HTERT RPE-1 (cell line): ENCODE results near the gene TDRKH.

ENCODE experiments used
- in situ Hi-C: fragments of 300-500 bp; cut with MboI; formaldehyde crosslinking; loops from 4 replicates; pipeline ENCODE4 v1.14.3; 2020; ENCODE audit warnings: low sequenced_read_pairs

The TDRKH gene, protein sequence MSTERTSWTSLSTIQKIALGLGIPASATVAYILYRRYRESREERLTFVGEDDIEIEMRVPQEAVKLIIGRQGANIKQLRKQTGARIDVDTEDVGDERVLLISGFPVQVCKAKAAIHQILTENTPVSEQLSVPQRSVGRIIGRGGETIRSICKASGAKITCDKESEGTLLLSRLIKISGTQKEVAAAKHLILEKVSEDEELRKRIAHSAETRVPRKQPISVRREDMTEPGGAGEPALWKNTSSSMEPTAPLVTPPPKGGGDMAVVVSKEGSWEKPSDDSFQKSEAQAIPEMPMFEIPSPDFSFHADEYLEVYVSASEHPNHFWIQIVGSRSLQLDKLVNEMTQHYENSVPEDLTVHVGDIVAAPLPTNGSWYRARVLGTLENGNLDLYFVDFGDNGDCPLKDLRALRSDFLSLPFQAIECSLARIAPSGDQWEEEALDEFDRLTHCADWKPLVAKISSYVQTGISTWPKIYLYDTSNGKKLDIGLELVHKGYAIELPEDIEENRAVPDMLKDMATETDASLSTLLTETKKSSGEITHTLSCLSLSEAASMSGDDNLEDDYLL

DNA sequence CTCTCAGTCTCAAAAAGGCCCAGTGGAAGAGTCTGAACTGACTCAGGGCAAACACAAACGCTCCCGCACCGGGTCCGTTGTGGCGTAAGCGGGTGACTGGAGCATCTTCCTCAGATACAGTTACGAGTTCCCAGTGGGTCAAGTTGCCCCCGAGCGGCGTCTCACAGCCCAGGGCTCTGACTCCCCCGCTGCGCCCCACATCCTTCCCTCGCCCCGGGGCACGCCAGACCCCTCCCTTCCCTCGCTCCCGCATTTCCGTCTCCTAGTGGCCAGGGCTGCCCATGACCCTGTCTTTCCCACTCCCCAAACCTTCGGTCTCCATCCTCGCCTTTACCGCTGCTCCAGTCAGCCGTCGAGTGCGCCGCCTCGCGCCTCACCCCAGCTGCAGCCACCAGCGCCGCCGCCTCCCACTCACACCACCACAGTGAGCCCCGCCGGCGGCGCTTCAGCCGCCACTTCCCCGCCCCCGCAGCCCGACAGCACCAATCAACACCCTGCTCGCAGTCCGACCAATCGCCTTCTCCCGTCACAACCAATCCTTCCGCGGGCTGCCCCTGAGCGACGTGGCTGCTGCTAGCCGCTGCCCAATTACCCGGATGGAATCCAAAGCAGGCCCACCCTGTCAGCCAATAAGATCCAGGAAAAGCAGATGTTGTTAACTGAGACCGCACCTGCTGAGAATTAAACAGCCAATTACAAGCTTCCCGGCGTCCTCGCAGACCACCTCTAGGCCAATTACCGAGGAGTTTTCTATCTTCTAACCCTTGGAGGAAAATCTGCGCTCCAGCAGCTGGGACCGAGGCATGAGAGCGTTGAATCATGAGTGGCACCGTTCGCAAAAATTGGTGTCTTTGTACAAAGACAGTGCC lies at the start of gene TDRKH:
TSS of gene TDRKH (minus strand) at position 430 of the 869 bp plus-strand sequence. CDS start 7,478 bp downstream, outside the sequence.
- in situ Hi-C loops = no loop called here

DNA sequence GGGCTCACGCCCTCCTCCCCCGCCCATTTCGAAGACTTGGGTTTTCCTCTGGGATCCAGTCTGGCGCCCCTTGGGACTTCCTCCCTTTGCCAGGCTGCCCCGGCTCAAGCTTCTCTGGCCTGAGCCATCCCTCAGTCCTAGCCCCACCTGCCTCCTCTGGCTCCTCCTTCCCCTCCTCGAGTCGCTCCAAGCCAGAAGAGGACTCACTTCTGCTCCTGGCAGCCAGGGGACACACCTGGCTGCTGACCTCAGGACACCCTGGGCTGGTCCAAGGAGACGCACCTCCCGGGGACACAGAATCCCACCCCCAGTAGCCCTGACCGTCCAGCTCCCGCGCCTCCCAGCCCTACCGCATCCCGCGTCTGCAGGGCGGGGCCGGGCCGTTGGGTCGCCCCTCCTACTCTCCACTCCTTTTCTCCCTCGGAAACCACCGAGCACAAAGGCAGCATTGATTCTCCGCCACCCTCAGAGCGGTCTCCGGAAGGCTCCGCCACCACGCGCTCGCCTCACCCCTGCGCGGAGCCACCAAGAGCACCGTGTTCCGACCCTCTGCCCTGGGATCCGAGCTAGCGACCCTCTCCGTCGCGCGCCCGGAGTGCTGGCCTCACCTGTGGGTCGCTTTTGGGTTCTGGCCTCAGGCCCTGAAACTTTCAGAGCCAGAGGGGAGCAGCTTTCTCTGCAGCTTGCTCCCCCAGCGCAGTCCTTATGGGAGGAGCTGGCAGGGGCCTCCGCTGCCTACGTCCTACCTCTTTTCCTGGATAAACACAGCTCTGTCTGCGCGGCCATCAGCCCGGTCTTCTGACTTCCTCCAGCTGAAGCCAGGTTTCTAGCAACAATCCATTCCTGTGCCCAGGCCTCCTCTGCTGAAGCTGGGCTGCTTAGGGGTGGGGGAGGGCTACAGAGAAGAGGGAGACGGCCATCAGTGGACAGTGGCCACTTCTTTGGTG lies 49.4 kb upstream of the TDRKH start, which contains the start of gene C2CD4D:
TSS of gene C2CD4D (minus strand) at position 364 of the 947 bp plus-strand sequence. CDS start 831 bp downstream, outside the sequence.
- in situ Hi-C loops = no loop called here

DNA sequence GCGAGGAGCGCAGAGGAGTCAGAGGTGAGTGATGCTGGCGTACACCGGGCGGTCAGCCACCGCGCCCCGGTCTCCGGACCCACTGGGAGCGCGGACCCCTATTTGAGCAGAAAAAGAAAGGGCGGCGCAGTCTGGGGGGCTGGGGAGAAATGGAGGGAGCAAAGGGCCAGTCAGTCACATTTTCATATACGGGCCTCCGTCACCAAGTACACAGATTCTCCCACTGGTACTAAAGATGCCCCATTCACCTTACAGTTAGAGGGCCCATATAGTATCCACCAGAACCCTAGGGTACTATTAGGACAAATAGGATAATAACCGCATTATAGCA lies 48.7 kb upstream of the TDRKH start:
- in situ Hi-C loops = no loop called here

DNA sequence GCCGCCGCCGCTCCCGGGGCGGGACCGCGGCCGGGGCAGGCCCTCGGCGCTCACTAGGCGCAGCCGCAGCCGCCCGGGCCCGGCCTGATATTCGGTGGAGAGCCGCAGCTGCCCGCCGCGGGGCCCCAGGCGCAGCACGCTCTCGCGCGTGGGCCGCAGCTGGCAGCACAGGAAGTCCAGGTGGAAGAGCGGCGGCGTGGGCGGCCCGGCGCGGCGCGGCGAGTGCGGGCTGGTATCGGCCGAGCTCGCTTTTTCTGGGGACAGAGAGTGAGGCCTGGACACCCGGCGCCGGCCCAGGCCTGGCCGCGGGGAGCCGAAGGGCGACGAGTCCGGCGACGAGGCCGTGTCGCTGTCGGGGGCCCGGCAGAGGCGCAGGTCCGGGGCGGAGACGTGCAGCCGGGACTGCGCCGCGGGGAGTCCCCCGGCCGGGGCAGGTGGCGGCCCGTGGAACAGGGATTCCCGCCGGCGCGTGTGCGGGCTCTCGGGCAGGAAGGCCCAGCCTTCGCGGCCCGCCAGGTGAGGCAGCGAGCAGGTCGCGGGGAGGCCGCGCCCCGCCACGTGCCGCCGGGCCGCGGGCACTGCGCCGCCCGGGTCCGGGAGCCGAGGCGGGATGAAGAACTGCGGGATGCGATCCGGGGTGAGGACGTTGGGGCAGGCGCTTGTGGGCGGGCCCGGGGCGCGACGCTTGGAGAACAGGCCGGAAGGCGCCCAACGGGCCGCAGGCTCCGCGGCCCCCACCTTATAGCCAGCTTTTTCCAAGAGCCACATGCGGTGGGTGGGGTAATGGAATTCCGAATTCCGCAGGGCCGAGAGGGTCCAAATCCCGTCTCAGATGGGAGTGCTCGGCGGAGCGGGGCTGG lies 48.2 kb upstream of the TDRKH start:
- in situ Hi-C loops = no loop called here

DNA sequence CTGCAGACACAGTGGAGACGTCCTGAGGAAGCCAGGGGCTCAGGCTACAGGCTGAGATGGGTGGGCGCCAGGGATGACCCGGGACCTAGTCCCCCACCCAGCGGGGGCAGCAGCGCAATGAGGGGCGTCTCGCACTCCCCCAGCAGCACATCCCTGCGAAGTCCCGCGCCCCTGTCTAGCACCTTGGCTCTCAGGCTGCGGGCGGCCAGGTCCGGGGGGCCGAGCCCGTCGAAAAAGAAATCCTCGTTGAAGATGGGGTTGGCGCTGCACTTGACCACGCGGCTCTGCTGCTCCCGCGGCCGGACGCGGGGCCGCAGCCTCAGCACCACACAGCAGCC lies 47.6 kb upstream of the TDRKH start:
- in situ Hi-C loops = no loop called here

DNA sequence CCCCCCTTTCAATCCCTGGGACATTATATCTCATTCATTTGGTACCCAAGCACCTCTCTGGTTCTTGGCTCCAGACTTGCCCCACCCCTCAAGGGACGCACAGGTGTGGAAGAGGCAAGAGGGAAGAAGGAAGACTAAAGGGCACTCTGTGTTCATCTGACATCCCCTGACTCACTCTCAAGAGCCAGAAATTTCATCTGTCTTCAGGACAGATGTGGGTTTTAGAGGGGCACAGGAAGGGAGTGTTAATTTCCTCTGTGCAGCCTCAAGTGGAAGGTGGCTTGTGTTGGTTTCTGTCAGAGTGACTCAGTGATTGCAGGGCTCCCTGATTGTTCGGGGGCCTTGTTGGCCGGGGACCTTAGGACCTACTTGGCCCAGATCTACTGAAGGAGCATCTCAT lies 46.9 kb upstream of the TDRKH start:
- in situ Hi-C loops = no loop called here

DNA sequence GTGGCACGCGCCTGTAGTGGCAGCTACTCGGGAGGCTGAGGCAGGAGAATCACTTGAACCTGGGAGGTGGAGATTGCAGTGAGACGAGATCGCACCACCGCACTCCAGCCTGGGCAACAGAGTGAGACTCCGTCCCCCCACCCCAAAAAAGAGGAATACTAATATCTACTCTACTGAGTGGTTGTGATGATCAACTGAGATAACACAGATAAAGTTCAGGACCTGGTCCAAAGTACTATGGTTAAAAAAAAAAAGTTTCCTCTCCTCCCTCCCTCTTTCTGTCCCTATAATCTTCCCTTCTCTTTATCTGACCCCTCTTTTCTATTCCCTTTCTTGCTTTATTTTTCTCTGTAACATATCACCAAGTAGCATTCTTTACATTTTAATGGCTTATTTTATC lies 45.3 kb upstream of the TDRKH start:
- in situ Hi-C loops = no loop called here

DNA sequence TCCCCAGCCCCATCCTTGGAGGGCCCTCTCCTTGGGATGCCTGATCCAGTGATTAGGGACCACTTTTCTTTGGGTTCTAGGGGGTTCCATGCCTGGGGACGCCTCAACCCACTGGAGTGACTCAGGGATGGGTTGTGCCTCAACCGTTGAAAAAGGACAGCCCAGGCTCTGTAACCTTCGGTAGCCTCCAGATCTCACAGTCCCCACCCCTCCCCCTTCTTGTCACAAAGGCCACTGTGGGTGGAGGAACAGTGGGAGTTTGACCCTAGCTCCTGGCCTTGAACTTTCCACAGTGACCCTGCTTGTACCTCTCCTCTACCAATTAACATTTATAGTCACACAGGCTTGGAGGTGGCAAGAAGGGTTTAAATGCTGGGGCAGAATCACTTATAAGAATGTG lies 43.9 kb upstream of the TDRKH start:
- in situ Hi-C loops = no loop called here

DNA sequence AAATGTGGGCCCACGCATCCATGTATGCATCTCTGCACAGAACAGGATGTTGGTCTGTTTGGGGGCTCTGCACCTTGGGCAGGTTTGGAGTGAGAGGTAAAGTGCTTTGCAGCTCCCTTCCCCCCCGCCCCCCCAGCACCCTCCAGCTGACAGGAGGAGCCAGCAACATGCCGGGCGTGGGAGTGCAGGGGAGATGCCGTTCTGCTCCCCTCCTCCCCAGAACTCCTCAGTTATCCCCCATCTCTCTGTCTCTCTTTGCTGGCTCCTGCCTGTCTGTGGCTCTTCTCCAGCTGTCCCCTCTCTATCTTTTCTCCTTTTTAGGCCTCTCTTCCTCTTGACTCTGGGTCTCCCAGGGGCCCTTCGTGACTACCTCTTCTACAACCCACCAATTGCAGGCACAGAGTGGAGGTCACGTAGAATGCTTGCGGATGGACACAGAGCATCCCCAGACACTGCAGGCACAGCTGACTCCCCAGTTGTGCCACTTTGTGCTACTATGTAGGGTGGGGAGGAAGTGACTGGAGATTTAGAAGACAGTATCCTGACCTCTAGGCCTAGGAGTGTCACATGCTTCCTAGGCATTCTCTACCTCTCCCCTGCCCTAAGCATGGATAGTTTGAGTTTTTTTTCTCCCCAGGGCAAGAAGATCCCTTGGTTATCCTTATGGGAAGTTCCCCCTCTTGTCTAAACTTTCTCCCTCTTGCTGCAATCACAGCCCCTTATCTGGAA lies 43.0 kb upstream of the TDRKH start:
- in situ Hi-C loops = no loop called here

DNA sequence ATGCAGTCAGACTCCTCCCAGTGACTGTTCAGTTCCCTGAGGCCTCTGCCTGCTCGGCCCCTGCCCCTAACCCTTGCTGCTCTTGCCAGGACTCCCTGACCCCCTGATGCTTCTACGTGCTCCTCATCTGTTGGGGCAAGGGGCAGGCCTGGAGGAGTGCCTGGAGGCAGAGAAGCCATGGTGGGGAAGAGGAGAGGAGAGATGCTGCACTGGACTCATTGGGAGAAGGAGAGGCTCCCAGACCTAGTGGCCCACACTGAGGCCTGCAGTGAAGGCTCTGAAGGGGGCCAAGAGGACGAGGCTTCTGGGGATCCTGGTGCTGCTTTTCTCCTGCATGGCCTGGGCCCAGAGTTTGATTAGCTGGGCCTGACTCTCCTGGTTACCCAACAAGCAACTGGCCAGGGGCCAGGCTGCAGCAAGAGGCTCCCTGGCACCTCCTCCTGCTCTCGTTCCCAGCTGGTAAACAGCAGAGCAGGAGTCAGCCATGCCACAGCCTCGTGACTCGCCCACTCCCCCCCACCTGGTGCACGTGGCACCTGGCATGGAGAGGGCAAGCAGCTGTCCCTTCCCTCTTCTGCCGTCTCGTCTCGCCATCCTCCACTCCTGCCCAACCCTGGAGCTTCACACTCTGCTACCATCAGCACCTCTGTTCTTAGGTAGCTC lies 42.1 kb upstream of the TDRKH start:
- in situ Hi-C loops = no loop called here

DNA sequence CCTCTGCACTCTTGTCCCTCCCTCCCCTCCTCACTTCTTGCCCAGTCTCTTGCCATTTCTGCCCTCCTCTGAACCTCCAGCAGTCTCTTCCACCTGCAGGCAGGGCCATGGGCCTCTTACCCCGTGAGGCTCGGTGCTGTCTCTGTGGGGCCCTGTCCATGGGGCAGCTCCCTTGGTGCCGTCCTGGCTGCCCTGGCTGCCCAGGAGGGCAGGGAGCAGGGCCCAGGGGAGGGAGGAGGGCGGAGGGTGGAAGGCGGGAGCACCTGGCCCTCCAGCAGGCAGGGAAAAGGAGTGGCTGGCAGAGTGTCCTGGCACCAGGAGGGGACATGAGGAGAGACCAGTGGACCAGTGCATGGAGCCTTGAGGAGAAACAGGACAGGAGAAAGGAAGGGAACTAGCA lies 41.3 kb upstream of the TDRKH start, which contains the start of gene RORC:
TSS of gene RORC (minus strand) at position 198 of the 400 bp plus-strand sequence. CDS start at position 160, 38 bp downstream.
- in situ Hi-C loops = no loop called here

DNA sequence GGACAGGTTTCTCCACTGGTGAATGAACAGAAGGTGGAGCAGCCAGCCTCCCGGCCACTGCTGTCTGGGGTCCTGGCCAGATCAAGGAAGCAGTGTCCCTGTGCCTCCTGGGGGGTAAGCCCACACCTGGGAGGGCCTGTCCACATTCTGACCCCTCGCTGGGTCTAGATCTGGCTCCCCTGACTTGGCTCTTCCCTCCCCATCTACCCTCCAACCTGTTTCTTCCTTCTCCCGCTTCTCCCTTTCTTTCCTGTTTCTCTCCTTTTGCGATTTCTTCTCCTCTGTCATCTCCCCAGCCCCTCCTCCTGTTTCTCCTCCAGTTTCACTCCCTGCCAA lies 40.9 kb upstream of the TDRKH start:
- in situ Hi-C loops = no loop called here

DNA sequence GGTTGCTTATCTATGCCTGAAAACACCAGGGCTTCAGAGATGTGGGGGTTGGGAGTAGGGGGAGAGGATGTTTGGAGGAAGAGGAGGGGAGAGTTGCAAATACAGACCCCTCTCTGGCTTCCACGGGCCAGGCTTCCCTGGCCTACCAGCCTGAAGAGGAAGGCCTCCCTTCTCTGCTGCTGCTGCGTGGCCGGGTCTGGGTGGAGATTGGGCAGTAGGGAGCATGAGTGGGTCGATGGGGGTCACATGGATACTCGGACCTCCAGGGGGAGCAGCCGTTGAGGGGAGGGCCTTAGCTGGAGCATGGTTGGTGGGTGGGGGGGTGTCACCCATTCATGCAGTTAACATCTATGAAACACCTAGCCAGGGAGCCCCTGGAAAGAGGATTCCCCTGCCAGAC lies 39.8 kb upstream of the TDRKH start:
- in situ Hi-C loops = no loop called here

DNA sequence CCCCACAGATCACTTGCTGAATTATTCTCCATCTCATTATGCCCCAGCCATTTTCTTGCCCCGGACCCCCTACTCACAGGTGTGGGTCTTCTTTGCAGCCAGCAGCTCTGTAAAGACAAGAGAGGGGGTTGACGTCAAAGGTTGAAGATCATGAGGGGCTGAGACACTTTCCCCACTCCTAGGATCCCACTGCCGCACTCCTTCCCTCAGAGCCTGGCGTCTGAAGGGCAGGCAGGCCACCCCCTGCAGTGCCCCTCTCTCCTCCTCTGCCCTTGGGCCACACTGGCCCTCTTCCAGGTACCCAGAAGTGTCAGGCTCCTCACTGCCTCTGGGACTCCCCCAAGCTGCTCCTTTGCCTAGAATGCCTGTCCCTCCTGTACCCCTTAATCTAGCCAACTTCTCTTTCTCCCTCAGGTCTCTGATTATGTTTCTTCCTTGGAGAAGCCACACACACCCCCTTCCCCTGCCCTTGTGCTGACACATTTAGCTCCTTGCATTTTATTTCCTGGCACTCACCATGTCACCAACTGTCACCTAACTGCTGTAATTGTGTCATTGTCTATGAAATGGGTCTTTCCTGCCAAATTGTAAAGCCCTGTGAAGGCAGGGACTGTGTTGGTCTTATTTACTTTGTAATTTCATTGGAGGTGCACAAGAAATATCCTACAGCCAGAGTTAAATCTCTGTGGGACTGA lies 39.2 kb upstream of the TDRKH start:
- in situ Hi-C loops = no loop called here

DNA sequence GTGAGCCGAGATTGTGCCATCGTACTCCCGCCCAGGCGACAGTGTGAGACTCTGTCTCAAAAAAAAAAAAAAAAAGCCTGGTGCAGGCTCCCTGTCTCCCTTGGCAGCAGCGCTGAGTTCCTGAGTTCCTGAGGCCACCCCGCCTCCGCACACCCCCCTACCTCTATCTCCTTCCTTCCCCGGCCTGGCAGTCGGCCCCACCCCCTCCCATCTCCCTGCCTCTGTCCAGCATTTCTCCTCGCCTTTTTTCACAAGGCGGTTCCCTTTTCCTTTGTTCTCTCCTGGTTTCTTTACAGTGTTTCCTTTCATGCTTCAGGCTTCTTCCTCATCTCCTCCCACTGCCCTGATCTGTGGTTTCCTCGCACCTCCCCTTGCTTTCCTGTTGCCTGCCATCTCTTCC lies 38.6 kb upstream of the TDRKH start:
- in situ Hi-C loops = no loop called here

DNA sequence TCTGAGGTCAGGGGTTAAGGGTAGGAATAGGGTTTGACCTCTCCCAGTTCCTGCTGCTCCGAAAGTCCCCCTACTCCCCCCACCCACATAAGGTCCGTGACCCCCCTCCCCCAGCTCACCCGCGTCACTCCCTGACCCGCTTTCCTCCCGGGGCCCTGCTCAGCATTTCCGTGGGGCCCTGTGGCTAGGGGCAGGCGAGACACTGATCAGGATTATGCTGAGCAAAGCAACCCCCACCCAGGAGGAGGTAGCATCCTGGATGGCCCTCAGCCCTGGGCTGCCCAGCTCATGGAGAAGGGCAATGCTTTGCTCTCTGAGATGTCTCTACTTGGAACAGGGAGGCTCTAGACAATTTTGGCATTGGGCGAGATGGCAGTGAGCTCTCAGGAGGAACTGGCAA lies 37.6 kb upstream of the TDRKH start:
- in situ Hi-C loops = no loop called here

DNA sequence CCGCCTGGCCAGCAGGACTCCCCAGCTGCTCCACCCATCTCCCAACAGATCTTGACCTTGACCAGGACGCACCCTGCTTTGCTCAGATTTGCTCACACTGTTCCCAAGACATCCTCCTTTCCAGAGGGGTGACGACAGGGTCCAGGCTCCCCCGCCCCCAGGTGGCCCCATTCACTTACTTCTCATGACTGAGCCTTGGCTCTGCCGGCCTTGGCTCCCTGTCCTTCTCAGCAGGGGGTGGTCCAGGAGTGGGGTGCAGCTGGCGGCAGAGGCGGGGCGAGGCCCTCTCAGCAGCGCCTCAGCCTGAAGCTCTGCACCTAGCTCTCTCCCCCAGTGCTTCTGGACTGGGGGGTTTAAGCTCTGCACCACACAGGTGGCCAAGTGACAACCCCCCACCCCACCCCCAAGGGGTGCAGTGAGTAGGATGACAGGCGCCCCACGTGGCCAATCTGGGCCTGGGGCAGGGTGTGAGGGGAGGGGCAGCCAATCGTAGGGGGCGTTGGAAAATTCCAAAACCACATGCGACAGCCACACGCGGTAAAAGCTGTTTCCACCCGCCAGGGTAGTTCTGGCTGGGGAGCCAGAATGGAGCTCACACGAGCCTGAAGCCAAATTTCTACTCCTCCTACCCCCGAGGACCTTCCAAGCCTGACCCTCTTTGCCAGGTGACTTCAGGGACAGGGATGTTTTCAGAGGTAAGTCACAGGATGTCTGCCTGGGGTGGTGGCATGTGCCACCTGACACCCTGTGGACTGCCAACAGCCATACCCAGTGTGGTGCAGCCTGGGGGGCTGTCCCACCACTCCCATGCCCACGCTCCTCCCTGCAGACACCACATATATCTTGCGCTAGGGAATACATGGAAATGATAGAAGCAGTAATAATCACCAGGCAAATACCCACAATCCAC lies 35.7 kb upstream of the TDRKH start:
- in situ Hi-C loops = no loop called here
